ENCODE data around the gene OPCML.

The OPCML gene

DNA sequence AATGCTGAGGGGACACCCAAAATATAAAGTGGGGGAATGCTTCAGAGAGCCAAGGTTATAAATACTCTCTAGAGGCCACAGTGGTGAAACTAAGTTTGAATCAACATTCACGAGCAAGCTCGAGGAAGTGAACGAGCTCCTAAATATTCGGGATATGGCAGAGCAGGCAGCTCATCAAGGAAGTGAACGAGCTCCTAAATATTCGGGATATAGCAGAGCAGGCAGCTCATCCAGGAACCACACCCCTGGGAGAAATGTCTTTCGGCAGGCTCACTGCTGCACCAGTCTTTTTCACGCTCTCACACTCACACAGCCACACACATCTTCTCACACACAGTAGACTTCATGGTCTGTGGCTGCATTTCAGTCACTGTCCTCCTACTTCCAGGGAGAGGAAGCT lies 787.5 kb downstream of the OPCML start:
- in situ Hi-C loops (cut with HindIII; ENCODE audit: low pct_unique_long_range_greater_than_20kb, low sequenced_read_pairs) = no loop called here
- TF ChIP-seq JUND (IDR thresholded peaks at IDR 0.05; ENCODE audit: low read depth) = no peak
- no peak for DNase-seq (ENCODE audit: low read depth in 1 of 2, low spot score in 1 of 2)

- TF ChIP-seq JUND (IDR thresholded peaks at IDR 0.05; ENCODE audit: low read depth) = no peak
- in situ Hi-C loops (cut with HindIII; ENCODE audit: low pct_unique_long_range_greater_than_20kb, low sequenced_read_pairs) = no loop called here
- no peak for DNase-seq (ENCODE audit: low read depth in 1 of 2, low spot score in 1 of 2)
These were observed 788.7 kb downstream of the OPCML start for GRCh38 chr11:132743601-132744000.

DNA sequence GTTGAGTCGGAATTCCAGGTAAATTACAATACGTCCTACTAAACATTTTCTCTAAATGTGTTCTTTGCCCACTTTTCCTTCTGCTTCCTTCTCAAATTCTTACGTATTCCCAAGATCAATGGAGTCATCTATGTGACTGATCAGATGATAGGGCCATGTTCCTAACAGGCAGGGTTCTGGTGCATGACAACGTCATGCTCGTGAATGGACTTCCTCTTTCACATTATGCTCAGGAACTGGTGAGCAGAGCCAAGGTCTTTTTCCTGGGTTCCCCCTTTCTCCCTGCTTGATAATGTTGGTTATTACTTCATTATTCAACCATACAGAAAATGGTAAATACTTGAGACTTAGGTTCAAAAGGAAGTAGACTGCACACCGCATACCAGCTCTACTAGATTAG lies 789.4 kb downstream of the OPCML start:
- no peak for TF ChIP-seq JUND (IDR thresholded peaks at IDR 0.05; ENCODE audit: low read depth)
- in situ Hi-C loops (cut with HindIII; ENCODE audit: low pct_unique_long_range_greater_than_20kb, low sequenced_read_pairs) = no loop called here
- DNase-seq (ENCODE audit: low read depth in 1 of 2, low spot score in 1 of 2) = no peak

GRCh38 chr11:132734217-132734616 lies 798.1 kb downstream of the OPCML start:
- DNase-seq (ENCODE audit: low read depth in 1 of 2, low spot score in 1 of 2) = no peak
- no peak for TF ChIP-seq JUND (IDR thresholded peaks at IDR 0.05; ENCODE audit: low read depth)

DNA sequence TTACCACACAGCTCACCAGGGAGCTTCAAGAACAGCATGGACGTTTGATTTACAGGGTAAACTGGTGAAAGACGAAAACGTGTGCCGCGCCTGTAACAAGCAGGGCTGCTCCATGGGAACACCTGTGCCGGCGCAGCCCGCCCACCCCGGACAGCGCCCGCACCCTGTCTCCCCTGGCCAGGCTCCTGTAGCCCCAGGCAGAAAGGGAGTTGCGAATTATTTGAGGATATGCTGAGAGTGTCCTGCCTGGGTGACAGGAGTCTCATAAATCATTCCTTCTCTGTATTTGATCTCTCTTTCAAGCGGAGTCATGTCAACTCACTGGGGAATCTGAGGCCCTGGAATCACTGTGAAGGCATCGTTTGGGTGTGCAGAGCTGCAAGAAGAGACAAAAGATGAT lies 804.3 kb downstream of the OPCML start:
- DNase-seq (ENCODE audit: low read depth in 1 of 2, low spot score in 1 of 2) = no peak
- in situ Hi-C loops (cut with HindIII; ENCODE audit: low pct_unique_long_range_greater_than_20kb, low sequenced_read_pairs) = no loop called here
- TF ChIP-seq JUND (IDR thresholded peaks at IDR 0.05; ENCODE audit: low read depth) = no peak

More at GRCh38 chr11:132734217-132734616, 798.1 kb downstream of the OPCML start:
- in situ Hi-C loops (cut with HindIII; ENCODE audit: low pct_unique_long_range_greater_than_20kb, low sequenced_read_pairs) = no loop called here

DNA sequence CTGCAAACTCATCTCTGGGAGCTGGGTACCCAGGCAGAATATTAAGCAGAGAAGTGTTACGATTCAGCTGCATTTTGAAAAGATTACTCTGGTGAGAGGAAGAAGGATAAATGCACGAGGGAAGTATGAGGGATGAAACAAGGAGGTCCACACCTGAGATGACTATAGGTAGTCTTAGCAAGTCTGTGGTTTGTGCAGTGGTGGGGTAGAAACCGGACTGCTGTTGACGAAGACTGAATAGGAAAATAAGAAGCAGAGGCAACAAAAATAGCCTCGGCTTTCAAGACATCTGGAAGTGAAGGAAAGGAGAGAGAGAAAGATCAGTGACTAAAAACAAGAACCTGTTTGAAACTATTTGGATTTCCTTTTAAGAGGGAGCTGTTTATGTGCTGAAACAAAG lies 810.8 kb downstream of the OPCML start:
- in situ Hi-C loops (cut with HindIII; ENCODE audit: low pct_unique_long_range_greater_than_20kb, low sequenced_read_pairs) = no loop called here
- TF ChIP-seq JUND (IDR thresholded peaks at IDR 0.05; ENCODE audit: low read depth) = no peak
- DNase-seq (ENCODE audit: low read depth in 1 of 2, low spot score in 1 of 2) = no peak

GRCh38 chr11:132719684-132720083 lies 812.6 kb downstream of the OPCML start:
- no peak for DNase-seq (ENCODE audit: low read depth in 1 of 2, low spot score in 1 of 2)
- in situ Hi-C loops (cut with HindIII; ENCODE audit: low pct_unique_long_range_greater_than_20kb, low sequenced_read_pairs) = no loop called here

DNA sequence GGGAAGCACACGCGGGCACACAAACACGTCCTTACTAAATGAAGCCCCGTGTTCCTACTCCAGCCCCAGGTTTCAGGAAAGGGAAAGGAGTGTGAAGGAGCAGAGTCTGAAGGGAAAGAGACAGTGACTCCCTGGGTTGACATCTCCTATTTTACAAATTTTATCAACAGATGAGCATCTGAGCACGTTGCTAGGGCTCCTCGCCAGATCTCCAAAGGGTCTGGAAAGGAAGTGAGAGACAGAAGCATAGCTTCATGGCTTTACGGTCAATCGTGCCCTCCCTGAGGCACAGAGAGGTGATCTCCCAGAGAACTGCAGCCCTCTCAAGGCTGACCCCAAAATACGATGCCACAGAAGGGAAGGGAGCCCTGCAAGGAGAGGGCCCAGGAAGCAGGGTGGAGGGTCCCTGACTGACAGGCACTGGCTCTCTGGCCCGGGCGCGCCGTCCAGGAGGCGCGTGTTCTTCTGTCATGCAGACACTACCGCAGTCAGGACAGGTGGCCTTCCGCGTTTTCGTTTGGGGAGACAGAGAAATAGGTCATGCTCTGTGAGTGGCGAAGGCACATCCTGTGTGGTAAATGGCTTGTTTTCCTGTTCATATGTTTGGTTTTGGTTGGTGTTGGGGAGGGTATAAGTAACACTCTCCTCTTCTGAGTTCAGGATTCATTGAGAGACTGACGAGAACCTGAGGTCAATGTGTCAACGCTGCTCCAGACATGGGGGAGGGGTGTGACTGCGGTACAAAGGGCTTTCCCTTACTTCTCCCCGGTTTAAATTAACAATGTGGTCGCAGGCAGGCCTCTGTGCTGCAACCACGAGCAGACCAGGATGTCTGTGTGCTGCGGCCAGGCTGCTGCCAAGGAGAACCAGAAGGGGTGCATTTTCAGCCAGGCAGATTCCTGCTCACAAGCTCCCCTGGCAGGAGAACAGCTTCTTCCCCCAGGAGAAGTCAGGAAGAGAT lies 813.3 kb downstream of the OPCML start:
- no peak for TF ChIP-seq JUND (IDR thresholded peaks at IDR 0.05; ENCODE audit: low read depth)
- in situ Hi-C loops (cut with HindIII; ENCODE audit: low pct_unique_long_range_greater_than_20kb, low sequenced_read_pairs) = no loop called here
- DNase-seq (ENCODE audit: low read depth in 1 of 2, low spot score in 1 of 2) = no peak

More at GRCh38 chr11:132719684-132720083, 812.6 kb downstream of the OPCML start:
- TF ChIP-seq JUND (IDR thresholded peaks at IDR 0.05; ENCODE audit: low read depth) = no peak

DNA sequence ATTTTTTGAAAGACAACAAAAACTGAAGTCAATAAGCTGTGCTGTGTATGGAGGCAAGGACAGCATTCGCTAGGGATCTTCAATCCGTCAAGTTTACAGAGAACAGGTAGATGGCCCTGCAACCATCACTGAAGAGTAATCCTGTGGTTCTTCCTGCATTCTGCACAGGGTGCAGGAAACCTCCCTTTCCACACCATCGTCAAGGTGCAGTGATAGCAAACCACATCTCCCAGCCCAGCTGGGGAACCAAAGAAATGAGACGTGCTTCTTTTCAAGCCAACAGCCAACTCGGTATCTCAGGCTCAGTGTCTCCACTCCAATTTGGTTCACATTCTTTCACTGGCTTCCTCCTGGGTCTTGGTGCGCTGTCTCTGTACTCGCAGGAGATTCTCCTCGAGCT lies 814.5 kb downstream of the OPCML start:
- DNase-seq (ENCODE audit: low read depth in 1 of 2, low spot score in 1 of 2) = no peak
- in situ Hi-C loops (cut with HindIII; ENCODE audit: low pct_unique_long_range_greater_than_20kb, low sequenced_read_pairs) = no loop called here
- no peak for TF ChIP-seq JUND (IDR thresholded peaks at IDR 0.05; ENCODE audit: low read depth)

DNA sequence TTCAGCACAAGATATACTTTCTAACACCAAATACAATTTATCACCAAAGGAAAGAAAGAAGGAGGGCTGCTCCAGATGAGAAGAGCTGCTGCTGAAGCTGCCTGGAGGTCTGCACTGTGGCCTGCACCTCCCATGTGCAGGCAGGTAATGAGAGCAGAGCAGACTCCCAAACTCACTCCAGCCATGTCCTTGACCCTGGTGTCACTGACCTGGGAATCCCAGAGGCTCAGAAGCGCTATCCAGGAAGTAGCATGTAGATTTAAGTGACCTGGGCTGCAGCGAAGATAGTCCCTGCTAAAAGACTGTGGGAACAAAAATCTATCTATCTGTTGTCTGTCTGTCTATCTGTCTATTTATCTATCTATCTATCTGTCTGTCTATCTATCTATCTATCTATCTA lies 816.3 kb downstream of the OPCML start:
- TF ChIP-seq JUND (IDR thresholded peaks at IDR 0.05; ENCODE audit: low read depth) = no peak
- no peak for DNase-seq (ENCODE audit: low read depth in 1 of 2, low spot score in 1 of 2)
- in situ Hi-C loops (cut with HindIII; ENCODE audit: low pct_unique_long_range_greater_than_20kb, low sequenced_read_pairs) = no loop called here

DNA sequence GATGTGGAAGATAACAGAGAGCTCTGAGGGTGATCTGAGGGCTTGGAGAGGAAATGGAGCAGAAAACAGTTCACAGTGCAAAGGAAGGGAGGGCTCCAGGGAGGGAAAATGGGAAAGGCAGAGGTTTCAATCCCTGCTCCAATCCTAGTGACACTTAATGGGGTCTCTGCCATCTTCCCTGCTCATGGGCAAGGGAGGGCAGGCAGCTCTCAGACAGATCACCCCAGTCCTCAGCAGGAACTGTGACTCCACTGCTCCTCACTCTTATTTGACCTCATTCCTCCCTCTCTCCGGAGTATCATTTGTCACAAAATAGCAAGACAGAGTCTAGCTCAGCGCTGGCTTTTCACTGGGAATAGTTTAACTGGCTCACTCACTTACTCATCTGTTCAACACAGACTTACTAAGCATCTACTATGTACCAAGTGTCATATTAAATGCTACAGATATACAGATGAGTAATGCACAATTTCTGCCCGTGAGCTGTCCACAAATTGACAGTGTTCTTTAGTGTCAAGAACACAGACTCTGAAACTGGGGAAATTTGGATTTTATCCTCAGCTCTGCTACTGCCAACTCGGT lies 817.4 kb downstream of the OPCML start:
- DNase-seq (ENCODE audit: low read depth in 1 of 2, low spot score in 1 of 2) = no peak
- TF ChIP-seq JUND (IDR thresholded peaks at IDR 0.05; ENCODE audit: low read depth) = no peak
- in situ Hi-C loops (cut with HindIII; ENCODE audit: low pct_unique_long_range_greater_than_20kb, low sequenced_read_pairs) = no loop called here

- DNase-seq (ENCODE audit: low read depth in 1 of 2, low spot score in 1 of 2) = no peak
- in situ Hi-C loops (cut with HindIII; ENCODE audit: low pct_unique_long_range_greater_than_20kb, low sequenced_read_pairs) = no loop called here
- TF ChIP-seq JUND (IDR thresholded peaks at IDR 0.05; ENCODE audit: low read depth) = no peak
These were observed 819.8 kb downstream of the OPCML start for GRCh38 chr11:132712466-132712865.

GRCh38 chr11:132704781-132705375 lies 827.4 kb downstream of the OPCML start:
- no peak for DNase-seq (ENCODE audit: low read depth in 1 of 2, low spot score in 1 of 2)
- TF ChIP-seq JUND (IDR thresholded peaks at IDR 0.05; ENCODE audit: low read depth) = no peak

More at GRCh38 chr11:132704781-132705375, 827.4 kb downstream of the OPCML start:
- in situ Hi-C loops (cut with HindIII; ENCODE audit: low pct_unique_long_range_greater_than_20kb, low sequenced_read_pairs) = no loop called here
